GM12875 (cell line): ENCODE results near the gene ARHGAP42.
"Not testable (repeated sequence)": the region's sequence is repeated elsewhere in the genome, so short reads cannot be mapped to it uniquely, and the experiment has no call there.

Experiments
- H3K4me3 ChIP-seq: one replicate; pipeline ENCODE4 v1.5.1; 2011; ENCODE audit warnings: low read depth, low read length, control low read depth
- TF ChIP-seq, protein P1 (sequence below): IDR thresholded peaks from 2 replicates; pipeline ENCODE4 v1.5.1; 2011; ENCODE audit warnings: low read depth, mild to moderate bottlenecking, control low read depth, inconsistent platforms, low read length, moderate library complexity, borderline replicate concordance; ENCODE audit not compliant: insufficient read depth

Gene ARHGAP42

DNA sequence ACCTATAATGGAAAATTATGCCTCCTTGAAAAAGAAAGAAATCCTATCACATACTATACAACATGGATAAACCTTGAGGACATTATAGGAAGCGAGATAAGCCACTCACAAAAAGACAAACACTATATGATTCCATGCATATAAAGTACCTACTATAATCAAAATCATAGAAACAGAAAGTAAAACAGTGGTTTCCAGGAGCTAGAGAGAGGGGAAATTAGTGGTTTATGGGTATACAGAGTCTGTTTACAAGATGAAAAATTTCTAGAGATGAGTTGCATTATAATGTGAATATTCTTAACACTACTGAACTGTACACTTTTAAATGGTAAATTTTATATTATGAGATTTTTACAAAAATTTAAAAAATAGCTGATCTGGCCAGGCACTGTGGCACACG is 40.5 kb upstream of the ARHGAP42 start:
- H3K4me3 ChIP-seq, result no peak overlapping the region

DNA sequence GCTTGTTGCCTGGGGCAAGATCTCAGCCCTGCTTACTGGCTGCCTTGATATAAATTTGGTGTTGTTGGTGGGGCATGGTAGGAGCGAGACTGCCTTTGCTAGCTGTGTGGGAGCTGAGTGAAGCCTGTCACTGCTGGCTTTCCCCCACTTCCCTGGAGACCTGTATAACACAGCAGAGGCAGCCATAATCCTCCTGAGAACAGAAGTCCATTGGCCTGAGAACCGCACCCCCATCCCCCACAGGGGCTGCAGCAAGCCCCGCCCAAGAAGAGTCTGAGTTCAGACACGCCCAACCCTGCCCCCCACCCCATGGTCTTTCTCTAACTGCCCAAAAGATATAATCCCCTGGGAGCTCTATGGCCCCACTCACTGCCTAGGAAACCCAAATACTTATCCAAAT is 39.2 kb upstream of the ARHGAP42 start:
- no peak overlapping the region for H3K4me3 ChIP-seq
- TF ChIP-seq, protein P1, sequence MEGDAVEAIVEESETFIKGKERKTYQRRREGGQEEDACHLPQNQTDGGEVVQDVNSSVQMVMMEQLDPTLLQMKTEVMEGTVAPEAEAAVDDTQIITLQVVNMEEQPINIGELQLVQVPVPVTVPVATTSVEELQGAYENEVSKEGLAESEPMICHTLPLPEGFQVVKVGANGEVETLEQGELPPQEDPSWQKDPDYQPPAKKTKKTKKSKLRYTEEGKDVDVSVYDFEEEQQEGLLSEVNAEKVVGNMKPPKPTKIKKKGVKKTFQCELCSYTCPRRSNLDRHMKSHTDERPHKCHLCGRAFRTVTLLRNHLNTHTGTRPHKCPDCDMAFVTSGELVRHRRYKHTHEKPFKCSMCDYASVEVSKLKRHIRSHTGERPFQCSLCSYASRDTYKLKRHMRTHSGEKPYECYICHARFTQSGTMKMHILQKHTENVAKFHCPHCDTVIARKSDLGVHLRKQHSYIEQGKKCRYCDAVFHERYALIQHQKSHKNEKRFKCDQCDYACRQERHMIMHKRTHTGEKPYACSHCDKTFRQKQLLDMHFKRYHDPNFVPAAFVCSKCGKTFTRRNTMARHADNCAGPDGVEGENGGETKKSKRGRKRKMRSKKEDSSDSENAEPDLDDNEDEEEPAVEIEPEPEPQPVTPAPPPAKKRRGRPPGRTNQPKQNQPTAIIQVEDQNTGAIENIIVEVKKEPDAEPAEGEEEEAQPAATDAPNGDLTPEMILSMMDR, result no peak

More for the DNA sequence above, 40.5 kb upstream of the ARHGAP42 start:
- TF ChIP-seq, protein P1, result no peak

DNA sequence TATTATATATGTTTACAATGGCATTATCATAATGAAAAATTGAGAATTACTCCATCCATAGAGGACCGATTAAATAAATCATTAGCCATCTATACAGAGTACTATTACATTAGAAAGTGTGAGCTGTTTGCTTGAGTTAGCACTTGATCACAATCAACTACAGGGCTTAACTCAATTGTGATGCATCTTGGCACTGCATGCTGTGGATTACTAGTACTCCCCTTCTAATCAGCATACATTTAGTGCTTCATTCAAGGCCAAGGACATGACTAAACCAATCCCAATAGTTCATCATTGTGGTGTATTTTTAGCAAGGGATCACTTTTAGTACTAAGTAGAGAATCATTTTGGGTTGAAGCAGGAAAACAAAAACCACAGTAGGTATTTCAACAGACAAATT is 23.5 kb upstream of the ARHGAP42 start:
- TF ChIP-seq, protein P1, result no peak
- no peak overlapping the region for H3K4me3 ChIP-seq

DNA sequence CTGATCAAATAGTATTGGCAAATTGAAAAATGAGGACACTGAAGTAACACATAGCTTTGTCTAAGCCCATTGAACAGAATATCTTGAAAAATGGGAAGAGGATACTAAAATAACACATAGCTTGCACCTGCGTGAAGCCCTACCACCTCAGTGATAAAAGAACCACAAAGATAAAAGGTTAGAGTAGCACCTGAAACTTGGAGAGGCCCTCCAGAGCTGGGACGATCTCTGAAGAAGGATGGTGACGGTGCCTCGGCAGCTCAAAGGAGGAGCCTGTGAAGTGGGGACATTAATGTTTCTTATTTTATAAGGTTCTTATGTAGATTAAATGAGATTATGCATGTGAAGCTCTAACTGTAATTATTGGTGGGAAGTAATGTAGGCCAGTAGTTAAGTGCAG is 23.1 kb upstream of the ARHGAP42 start:
- no peak overlapping the region for H3K4me3 ChIP-seq
- TF ChIP-seq, protein P1, result no peak

DNA sequence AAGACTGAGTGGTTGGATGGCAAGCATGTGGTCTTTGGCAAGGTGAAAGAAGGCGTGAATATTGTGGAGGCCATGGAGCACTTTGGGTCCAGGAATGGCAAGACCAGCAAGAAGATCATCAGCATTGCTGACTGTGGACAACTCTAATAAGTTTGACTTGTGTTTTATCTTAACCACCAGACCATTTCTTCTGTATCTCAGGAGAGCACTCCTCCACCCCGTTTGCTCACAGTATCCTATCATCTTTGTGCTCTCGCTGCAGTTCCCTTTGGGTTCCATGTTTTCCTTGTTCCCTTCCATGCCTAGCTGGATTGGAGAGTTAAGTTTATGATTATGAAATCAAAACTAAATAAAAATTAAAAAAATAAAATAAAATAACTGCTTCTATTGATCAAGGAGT is 20.3 kb upstream of the ARHGAP42 start:
- H3K4me3 ChIP-seq, result not testable (repeated sequence)

DNA sequence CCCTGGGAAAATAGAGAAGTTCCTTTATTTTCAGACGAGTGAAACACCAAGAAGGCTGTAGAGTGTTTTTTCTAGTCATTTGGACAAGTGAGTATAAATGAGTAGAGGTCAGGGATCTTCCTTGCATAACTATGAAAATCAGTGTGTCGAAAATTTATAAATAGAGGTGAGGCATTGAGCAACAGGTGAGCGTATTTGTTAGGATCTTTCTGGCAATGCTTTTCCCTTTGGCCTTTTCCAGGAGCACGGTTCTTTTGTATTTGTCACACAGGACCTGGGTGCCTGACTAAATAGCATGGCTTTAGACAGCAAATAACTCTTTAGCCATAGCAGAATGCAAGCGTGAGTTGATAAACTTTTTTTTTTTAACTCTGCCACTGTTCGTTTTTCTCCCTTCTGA is 19.6 kb upstream of the ARHGAP42 start:
- H3K4me3 ChIP-seq, result no peak overlapping the region
- TF ChIP-seq, protein P1, result no peak

DNA sequence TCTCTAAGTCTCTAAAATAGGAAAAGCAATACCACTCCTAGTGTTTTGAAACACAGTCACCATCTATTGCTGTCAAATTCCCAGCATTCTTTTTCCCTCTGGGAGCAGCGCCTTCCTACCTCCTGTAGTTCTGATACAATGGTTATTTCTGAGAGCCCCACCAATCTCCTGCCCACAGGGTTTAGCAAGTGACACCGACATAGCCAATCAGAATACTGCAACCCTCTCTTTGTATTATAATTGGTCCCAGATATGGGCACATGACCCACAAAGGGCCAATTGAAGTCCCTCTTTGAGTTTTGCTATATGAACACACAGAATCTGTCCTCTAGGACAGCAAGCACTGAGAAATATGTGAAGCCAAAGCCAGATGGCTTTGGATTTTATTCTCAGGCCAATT is 16.9 kb upstream of the ARHGAP42 start:
- no peak overlapping the region for H3K4me3 ChIP-seq
- TF ChIP-seq, protein P1, result no peak

DNA sequence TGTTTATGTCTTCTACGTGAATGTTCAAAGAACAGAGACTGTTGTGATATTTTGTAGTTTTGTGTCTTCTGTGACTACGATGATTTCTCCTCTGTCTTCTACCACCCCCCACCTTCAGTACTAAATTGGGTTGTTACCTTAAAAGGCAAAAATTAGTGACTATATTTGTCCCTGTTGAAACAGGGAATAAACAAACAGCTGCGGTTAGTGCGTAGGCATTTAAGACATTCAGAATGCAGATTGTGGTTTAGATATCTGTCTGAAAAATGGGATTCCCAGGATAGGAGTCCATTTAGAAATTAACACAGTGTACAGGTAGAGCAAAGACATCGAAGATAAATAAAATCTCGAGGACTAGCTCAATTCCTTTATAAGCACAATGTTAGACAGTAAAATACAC is 15.6 kb upstream of the ARHGAP42 start:
- TF ChIP-seq, protein P1, result no peak
- H3K4me3 ChIP-seq, result no peak overlapping the region
